ENCODE results near the gene TGFB1. TPM values are rescaled to one million over a fixed set of nuclear protein-coding genes. Genes with fewer than 3 reads are reported as not detected.

Gene TGFB1
- polyA plus RNA-seq, 1 donor (not counting 4 experiments of a cell fraction or from before 2014, with no cell fraction given): 5.8 TPM

GRCh38 chr19:41401483-41401882 lies 47.8 kb upstream of the TGFB1 start:
- TF ChIP-seq EZH2 (IDR thresholded peaks at IDR 0.05; ENCODE audit: low read length): no peak
- TF ChIP-seq CTCF (optimal IDR thresholded peaks at IDR 0.05 in 1 of 3, IDR thresholded peaks at IDR 0.05 in 1 of 3, conservative IDR thresholded peaks at IDR 0.05 in 1 of 3; ENCODE audit: extremely low read depth in 1 of 3, insufficient read depth in 2 of 3, low read length in 3 of 3): no peak
- Histone ChIP-seq H3K27me3 (ENCODE audit: control insufficient read depth, extremely low read depth, insufficient read depth, low read length) (no peaks in the 10 kb centered on the region), H3K79me2 (ENCODE audit: control insufficient read depth, insufficient read depth, low read length) (peaks cover 19% of the 10 kb centered on the region), H3K4me1 (ENCODE audit: control insufficient read depth, extremely low read depth, insufficient read depth, low read length) (peaks cover 13% of the 10 kb centered on the region), H3K4me3 (ENCODE audit: control insufficient read depth in 2 of 3, extremely low read depth in 1 of 3, insufficient read depth in 2 of 3, low read depth in 1 of 3, low read length in 3 of 3) (no peak overlapping the region), H2AFZ (ENCODE audit: control insufficient read depth, low read length) (no peak overlapping the region), H3K36me3 (ENCODE audit: control insufficient read depth in 2 of 2, extremely low read depth in 1 of 2, insufficient read depth in 2 of 2, low read length in 2 of 2) (peaks cover 0 to 3% of the 10 kb centered on the region in 2 experiments), H3K9me3 (ENCODE audit: control insufficient read depth, low read depth, low read length) (no peaks in the 10 kb centered on the region), H3K27ac (ENCODE audit: control insufficient read depth, insufficient read depth, low read length) (no peak overlapping the region), H3K9me1 (ENCODE audit: control insufficient read depth, extremely low read depth, insufficient read depth, low read length) (no peaks in the 10 kb centered on the region), H3K9ac (ENCODE audit: control insufficient read depth, extremely low read depth, insufficient read depth, low read length) (no peak overlapping the region), H3K4me2 (ENCODE audit: control insufficient read depth, extremely low read depth, insufficient read depth, low read depth, low read length) (no peak overlapping the region), H4K20me1 (ENCODE audit: control insufficient read depth, extremely low read depth, insufficient read depth, low read length) (no peaks in the 10 kb centered on the region)
- FAIRE-seq (no peak), DNase-seq (ENCODE audit: low read depth, low spot score) (no peak)
- dilution Hi-C loops (cut with MboI; ENCODE audit: extremely low pct_ligation_motif_present, low sequenced_read_pairs): no loop called here

GRCh38 chr19:41399525-41399924 lies 45.8 kb upstream of the TGFB1 start:
- H3K27me3 ChIP-seq (ENCODE audit: control insufficient read depth, extremely low read depth, insufficient read depth, low read length): no peaks in the 10 kb centered on the region
- H3K9ac ChIP-seq (ENCODE audit: control insufficient read depth, extremely low read depth, insufficient read depth, low read length): no peak overlapping the region
- DNase-seq (ENCODE audit: low read depth, low spot score) (no peak), FAIRE-seq (no peak)
- no peaks in the 10 kb centered on the region for H3K9me3 ChIP-seq (ENCODE audit: control insufficient read depth, low read depth, low read length)
- H2AFZ ChIP-seq (ENCODE audit: control insufficient read depth, low read length): no peak overlapping the region
- peaks cover 0 to 3% of the 10 kb centered on the region in 2 experiments for H3K36me3 ChIP-seq (ENCODE audit: control insufficient read depth in 2 of 2, extremely low read depth in 1 of 2, insufficient read depth in 2 of 2, low read length in 2 of 2)
- no peak for TF ChIP-seq EZH2 (IDR thresholded peaks at IDR 0.05; ENCODE audit: low read length)
- TF ChIP-seq CTCF (optimal IDR thresholded peaks at IDR 0.05 in 1 of 3, IDR thresholded peaks at IDR 0.05 in 1 of 3, conservative IDR thresholded peaks at IDR 0.05 in 1 of 3; ENCODE audit: extremely low read depth in 1 of 3, insufficient read depth in 2 of 3, low read length in 3 of 3): no peak
- no peaks in the 10 kb centered on the region for H3K9me1 ChIP-seq (ENCODE audit: control insufficient read depth, extremely low read depth, insufficient read depth, low read length)
- no peaks in the 10 kb centered on the region for H4K20me1 ChIP-seq (ENCODE audit: control insufficient read depth, extremely low read depth, insufficient read depth, low read length)
- H3K4me1 ChIP-seq (ENCODE audit: control insufficient read depth, extremely low read depth, insufficient read depth, low read length): peaks cover 13% of the 10 kb centered on the region
- H3K27ac ChIP-seq (ENCODE audit: control insufficient read depth, insufficient read depth, low read length): no peak overlapping the region
- H3K4me3 ChIP-seq (ENCODE audit: control insufficient read depth in 2 of 3, extremely low read depth in 1 of 3, insufficient read depth in 2 of 3, low read depth in 1 of 3, low read length in 3 of 3): no peak overlapping the region
- peaks cover 27% of the 10 kb centered on the region for H3K79me2 ChIP-seq (ENCODE audit: control insufficient read depth, insufficient read depth, low read length)
- no peak overlapping the region for H3K4me2 ChIP-seq (ENCODE audit: control insufficient read depth, extremely low read depth, insufficient read depth, low read depth, low read length)
- dilution Hi-C loops (cut with MboI; ENCODE audit: extremely low pct_ligation_motif_present, low sequenced_read_pairs): no loop called here
